Mesenteric fat pad (tissue), 1 donor: ENCODE data around the gene ALDH16A1. TPM values are rescaled to one million over a fixed set of nuclear protein-coding genes. Genes with fewer than 3 reads are reported as not detected.

Experiments used
- DNase-seq: peaks from one replicate; pipeline ENCODE4 v3.0.0-alpha.2; 2020; ENCODE audit warnings: low spot score
- microRNA-seq: library from miRNA; unstranded; fragments of <30 nt; microRNA quantifications from one replicate; pipeline ENCODE4 v1.2.0, GENCODE V29; 2020; ENCODE audit warnings: borderline number of aligned reads
- total RNA-seq: library from RNA; stranded (reverse); fragmentation: NEBNext Ultra II Directional; extraction: Animal tissue kit (Norgen Biotek cat#: 25700); gene quantifications from one replicate; pipeline ENCODE4 v1.2.1, GENCODE V29; 2021
- donor health status: DM: yes; HTN: yes; CAD: no.

The ALDH16A1 gene
- total RNA-seq, 1 donor from 2014 or later, result 32.1 TPM

DNA sequence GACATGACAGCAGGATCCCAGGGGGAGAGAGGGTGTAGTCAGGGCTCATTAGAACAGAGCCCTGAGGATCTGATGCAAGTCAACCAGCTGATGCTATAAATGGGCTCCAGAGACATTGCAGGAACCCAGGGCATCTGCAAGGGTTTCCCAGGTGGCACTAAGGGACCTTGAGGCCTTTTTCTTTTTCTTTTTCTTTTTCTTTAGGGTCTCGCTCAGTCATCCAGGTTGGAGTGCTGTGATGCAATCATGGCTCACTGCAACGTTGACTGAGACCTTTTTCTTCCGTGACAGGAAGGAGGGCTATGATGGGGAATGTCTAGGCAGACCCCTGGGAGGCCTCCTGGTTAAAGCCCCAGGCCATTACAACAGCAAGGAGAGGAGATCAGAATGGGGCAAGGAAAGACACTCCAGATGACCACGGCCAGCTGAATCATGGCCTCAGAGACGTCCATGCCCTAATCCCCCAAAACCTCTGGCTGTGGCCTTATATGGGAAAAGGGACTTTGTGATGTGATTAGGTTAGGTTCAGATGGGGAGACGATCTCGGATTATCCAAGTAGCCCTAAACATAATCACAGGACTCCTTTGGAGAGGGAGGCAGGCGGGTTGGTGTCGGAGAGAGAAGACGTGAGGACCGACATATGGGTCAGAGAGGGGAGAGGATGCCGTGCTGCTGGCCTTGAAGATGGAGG lies 54.9 kb downstream of the ALDH16A1 start:
- DNase-seq, result no peak

DNA sequence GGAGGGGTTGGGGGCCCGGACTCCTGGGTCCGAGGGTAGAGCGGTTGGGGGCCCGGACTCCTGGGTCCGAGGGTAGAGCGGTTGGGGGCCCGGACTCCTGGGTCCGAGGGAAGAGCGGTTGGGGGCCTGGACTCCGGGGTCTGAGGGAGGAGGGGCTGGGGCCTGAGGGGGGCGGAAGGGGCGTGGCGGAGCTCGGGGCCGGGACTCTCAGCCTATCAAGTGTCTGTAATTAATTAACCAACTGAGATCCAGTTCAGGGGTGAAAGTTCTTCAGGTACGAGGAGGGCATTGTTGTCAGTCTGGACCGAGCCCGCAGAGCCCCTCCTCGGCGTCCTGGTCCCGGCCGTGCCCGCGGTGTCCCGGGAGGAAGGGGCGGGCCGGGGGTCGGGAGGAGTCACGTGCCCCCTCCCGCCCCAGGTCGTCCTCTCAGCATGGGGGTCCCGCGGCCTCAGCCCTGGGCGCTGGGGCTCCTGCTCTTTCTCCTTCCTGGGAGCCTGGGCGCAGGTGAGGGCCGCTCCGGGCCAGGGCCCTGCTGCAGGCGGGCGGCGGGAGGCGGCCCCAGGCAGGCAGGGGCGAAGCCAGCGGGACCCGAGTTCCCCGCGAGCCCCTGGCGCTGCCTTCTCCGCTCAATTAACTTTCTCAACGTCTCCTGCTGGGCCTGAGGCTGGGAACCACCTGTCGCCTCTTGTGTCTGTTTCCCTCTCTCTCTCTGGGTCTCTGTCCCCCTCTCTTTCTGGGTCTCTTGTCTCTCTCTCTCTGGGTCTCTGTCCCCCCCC lies 60.1 kb downstream of the ALDH16A1 start:
- no peak for DNase-seq

DNA sequence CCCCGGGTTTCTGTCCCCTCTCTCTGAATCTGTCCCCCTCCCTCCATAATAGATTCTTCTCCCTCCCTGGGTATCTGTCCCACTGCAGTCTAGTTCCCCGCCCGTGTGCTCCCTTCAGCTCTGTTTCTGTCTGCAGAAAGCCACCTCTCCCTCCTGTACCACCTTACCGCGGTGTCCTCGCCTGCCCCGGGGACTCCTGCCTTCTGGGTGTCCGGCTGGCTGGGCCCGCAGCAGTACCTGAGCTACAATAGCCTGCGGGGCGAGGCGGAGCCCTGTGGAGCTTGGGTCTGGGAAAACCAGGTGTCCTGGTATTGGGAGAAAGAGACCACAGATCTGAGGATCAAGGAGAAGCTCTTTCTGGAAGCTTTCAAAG lies 60.7 kb downstream of the ALDH16A1 start:
- no peak for DNase-seq

DNA sequence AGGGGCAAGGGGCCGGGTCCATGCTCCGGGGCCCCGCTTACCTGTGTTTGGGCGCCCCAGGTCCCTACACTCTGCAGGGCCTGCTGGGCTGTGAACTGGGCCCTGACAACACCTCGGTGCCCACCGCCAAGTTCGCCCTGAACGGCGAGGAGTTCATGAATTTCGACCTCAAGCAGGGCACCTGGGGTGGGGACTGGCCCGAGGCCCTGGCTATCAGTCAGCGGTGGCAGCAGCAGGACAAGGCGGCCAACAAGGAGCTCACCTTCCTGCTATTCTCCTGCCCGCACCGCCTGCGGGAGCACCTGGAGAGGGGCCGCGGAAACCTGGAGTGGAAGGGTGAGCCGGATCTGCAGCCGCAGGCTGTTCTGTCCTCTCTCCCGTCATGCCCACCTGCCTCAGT lies 61.1 kb downstream of the ALDH16A1 start:
- DNase-seq, result no peak

DNA sequence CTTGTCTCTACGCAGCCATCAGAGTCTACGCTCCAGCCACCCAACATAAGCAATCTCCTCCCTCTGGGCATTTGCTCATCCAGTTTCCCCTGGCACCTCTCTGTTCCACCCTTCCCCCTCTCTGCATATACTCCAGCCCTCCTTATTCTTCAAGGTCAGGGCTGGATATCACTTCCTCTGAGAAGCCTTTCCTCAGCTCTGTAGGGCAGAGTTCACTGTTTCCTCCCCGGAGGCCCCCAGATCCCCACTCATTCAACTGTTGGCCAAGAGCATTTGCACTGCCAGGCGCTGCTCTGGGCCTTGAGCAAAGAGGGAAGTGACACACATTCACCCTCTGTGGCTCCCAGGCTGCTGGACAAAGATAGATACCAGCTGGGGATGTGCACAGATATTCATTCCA lies 62.7 kb downstream of the ALDH16A1 start:
- no peak for DNase-seq

DNA sequence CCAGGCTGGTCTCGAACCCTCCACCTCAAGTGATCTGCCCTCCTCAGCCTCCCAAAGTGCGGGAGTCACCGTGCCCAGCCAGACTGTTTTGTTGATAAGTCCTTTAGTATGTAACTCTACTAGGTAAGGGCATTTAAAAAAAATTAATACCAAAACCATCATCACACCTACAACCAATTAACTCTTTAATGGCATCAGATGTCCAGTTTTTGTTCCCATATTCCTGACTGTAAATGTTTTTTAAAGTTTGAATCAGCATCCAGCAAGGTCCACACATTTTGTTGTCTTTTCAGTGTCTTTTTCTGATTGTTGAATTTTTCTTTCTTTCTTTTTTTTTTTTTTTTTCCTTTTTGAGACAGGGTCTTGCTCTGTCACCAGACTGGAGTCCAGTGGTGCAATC lies 65.0 kb downstream of the ALDH16A1 start:
- no peak for DNase-seq

Small RNA genes lying within 50 kb of the gene (microRNA-seq; reads per million reads assigned to microRNA genes)
- gene MIR150, result 735 reads per million, percentile 74 among the genes with 10 or more reads in this experiment

Other genes with a start within 250 kb of the ALDH16A1 start
- gene SLC6A16, start 128.0 kb upstream of the ALDH16A1 start, total RNA-seq, result 3.1 TPM
- 32.1 TPM for gene CD37, start 117.8 kb upstream of the ALDH16A1 start, total RNA-seq
- 48.3 TPM for gene TEAD2, start 90.8 kb upstream of the ALDH16A1 start, total RNA-seq
- not detected for gene DKKL1, start 89.3 kb upstream of the ALDH16A1 start, total RNA-seq
- gene KASH5, start 65.0 kb upstream of the ALDH16A1 start, total RNA-seq, result not detected
- gene PTH2, start 29.8 kb upstream of the ALDH16A1 start, total RNA-seq, result not detected
- gene GFY, start 27.8 kb upstream of the ALDH16A1 start, total RNA-seq, result not detected
- gene SLC17A7, start 11.7 kb upstream of the ALDH16A1 start, total RNA-seq, result 2.3 TPM
- gene PIH1D1, start 1.4 kb upstream of the ALDH16A1 start, total RNA-seq, result 50.2 TPM
- 6.2 TPM for gene FLT3LG, start 21.0 kb downstream of the ALDH16A1 start, total RNA-seq
- 2,027 TPM for gene RPL13A, start 34.4 kb downstream of the ALDH16A1 start, total RNA-seq
- 1,458 TPM for gene RPS11, start 43.2 kb downstream of the ALDH16A1 start, total RNA-seq
- gene FCGRT, start 59.4 kb downstream of the ALDH16A1 start, total RNA-seq, result 476 TPM
- 76.2 TPM for gene RCN3, start 74.8 kb downstream of the ALDH16A1 start, total RNA-seq
- 46.0 TPM for gene NOSIP, start 127.3 kb downstream of the ALDH16A1 start, total RNA-seq
- gene PRRG2, start 128.1 kb downstream of the ALDH16A1 start, total RNA-seq, result 1.1 TPM
- 22.3 TPM for gene PRR12, start 138.0 kb downstream of the ALDH16A1 start, total RNA-seq
- gene RRAS, start 186.9 kb downstream of the ALDH16A1 start, total RNA-seq, result 107 TPM
- gene SCAF1, start 189.0 kb downstream of the ALDH16A1 start, total RNA-seq, result 64.3 TPM
- 46.7 TPM for gene IRF3, start 212.6 kb downstream of the ALDH16A1 start, total RNA-seq
- 10.7 TPM for gene BCL2L12, start 212.7 kb downstream of the ALDH16A1 start, total RNA-seq
- gene PRMT1, start 224.0 kb downstream of the ALDH16A1 start, total RNA-seq, result 105 TPM
- 1.3 TPM for gene ADM5, start 236.4 kb downstream of the ALDH16A1 start, total RNA-seq
- 7.2 TPM for gene CPT1C, start 237.9 kb downstream of the ALDH16A1 start, total RNA-seq